Purkinje cell (primary cell): ENCODE measurements around the gene PRAMEF1. TPM values are rescaled to one million over a fixed set of nuclear protein-coding genes. Genes with fewer than 3 reads are reported as not detected.

ENCODE experiments used
- polyA plus RNA-seq: library from polyadenylated mRNA; unstranded; fragments of >200 nt; fragmentation: Nextera tagmentation; gene quantifications from 2 replicates; pipeline ENCODE4 v1.2.1, GENCODE V29; 2014

Gene PRAMEF1, protein sequence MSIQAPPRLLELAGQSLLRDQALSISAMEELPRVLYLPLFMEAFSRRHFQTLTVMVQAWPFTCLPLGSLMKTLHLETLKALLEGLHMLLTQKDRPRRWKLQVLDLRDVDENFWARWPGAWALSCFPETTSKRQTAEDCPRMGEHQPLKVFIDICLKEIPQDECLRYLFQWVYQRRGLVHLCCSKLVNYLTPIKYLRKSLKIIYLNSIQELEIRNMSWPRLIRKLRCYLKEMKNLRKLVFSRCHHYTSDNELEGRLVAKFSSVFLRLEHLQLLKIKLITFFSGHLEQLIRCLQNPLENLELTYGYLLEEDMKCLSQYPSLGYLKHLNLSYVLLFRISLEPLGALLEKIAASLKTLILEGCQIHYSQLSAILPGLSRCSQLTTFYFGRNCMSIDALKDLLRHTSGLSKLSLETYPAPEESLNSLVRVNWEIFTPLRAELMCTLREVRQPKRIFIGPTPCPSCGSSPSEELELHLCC
- polyA plus RNA-seq: not detected in 2 replicates

DNA sequence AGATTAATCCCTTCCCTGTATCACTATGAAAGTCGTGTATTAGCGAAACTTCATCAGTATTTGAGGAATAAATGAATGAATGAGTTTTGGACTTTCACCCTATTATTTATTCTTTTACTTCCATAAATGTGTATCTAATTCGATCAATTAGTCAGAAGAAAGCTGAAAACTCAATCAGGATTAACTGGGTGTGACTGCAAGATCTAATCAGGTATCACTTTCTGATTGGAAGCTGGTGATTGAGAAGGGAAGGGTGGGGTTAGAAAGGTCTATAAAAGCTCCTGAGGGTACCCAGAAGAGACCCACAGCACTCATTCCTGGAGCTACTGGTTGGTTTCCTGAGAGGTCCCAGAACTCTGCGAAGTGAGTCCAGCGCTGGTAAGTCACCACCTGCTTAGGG, at the start of gene PRAMEF1:
PRAMEF1 (plus strand) TSS at position 301 of the 400 bp plus-strand sequence. CDS start 1,831 bp downstream, outside the sequence.

DNA sequence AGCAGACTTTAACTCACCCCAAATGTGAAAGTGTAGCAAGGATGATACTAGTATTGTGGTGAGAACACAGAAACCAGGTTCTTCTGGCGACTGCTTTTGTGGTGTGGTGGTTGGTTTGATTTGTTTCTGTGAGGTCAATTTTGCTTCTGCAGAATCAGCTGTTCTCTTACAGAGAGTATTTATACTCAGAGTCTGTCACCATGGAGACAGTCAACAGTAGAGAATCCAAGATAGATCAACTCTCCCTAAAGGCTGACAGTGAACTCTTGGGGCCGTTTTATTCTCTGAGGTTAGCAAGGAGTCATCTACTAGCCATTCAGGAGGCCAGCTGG, 45.2 kb upstream of the PRAMEF1 start, which contains the start of gene CFAP107:
CFAP107 (plus strand) TSS at position 209 of the 332 bp plus-strand sequence. CDS start 231 bp downstream, outside the sequence.

DNA sequence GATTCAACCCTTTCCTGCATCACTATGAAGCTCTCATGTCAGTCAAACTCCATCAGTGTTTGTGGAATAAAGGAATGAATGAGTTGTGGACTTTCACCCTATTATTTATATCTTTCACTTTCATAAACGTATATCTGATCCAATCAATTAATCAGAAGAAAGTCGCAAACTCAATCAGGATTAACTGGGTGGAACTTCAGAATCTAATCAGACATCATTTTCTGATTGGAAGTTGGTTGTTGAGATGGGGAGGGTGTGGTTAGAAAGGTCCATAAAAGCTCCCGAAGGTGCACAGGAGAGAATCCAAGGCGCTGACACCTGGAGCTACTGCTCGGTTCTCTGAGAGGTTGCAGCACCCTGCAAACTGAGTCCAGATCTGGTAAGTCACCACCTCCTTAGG, 17.8 kb upstream of the PRAMEF1 start, which contains the start of gene PRAMEF12:
PRAMEF12 (plus strand) TSS at position 301 of the 400 bp plus-strand sequence. CDS start 1,130 bp downstream, outside the sequence.

DNA sequence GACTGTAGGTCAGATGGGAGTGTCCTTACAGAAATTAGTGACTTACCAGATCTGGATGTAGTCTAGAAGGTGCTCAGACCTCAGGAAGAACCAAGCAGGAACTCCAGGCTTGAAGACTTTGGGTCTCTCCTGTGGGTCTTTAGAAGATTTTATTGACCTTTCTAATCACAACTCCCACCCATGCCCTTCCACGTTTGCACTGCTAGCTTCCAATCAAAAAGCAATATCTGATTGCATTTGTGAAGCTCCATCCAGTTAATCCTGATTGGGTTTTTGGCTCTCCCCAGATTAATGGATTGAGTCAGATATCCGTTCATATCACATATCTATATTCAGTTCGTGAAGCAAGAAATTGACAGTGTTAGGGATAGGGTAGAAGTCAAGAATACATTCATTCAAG, 40.1 kb downstream of the PRAMEF1 start, which contains the start of gene PRAMEF11:
PRAMEF11 (minus strand) TSS at position 101 of the 400 bp plus-strand sequence. CDS start 2,621 bp downstream, outside the sequence.

Other genes starting within 250 kb of the PRAMEF1 start
- gene DHRS3, start 173.2 kb upstream of the PRAMEF1 start, polyA plus RNA-seq: 0.38 and 0.87 TPM in 2 replicates
- gene AADACL4, start 147.3 kb upstream of the PRAMEF1 start, polyA plus RNA-seq: not detected in 2 replicates
- gene AADACL3, start 75.3 kb upstream of the PRAMEF1 start, polyA plus RNA-seq: not detected in 2 replicates
- gene CFAP107, start 45.2 kb upstream of the PRAMEF1 start, polyA plus RNA-seq: not detected in 2 replicates
- not detected in 2 replicates for gene PRAMEF12, start 17.7 kb upstream of the PRAMEF1 start, polyA plus RNA-seq
- not detected in 2 replicates for gene PRAMEF11, start 40.0 kb downstream of the PRAMEF1 start, polyA plus RNA-seq
- not detected in 2 replicates for gene HNRNPCL1, start 57.3 kb downstream of the PRAMEF1 start, polyA plus RNA-seq
- not detected in 2 replicates for gene PRAMEF2, start 65.7 kb downstream of the PRAMEF1 start, polyA plus RNA-seq
- gene PRAMEF4, start 94.8 kb downstream of the PRAMEF1 start, polyA plus RNA-seq: not detected in 2 replicates
- gene PRAMEF10, start 106.9 kb downstream of the PRAMEF1 start, polyA plus RNA-seq: not detected in 2 replicates
- gene PRAMEF7, start 125.2 kb downstream of the PRAMEF1 start, polyA plus RNA-seq: not detected in 2 replicates
- not detected in 2 replicates for gene PRAMEF6, start 156.2 kb downstream of the PRAMEF1 start, polyA plus RNA-seq